Esophagus squamous epithelium (tissue), 5 donors: ENCODE measurements around the gene NLE1. TPM values are rescaled to one million over a fixed set of nuclear protein-coding genes. Genes with fewer than 3 reads are reported as not detected.

Source experiments
- DNase-seq: peaks from one replicate; lab custom pipeline; 2025; lab: John Stamatoyannopoulos, UW
- H3K27ac ChIP-seq, 4 donors: fragments of 200-600 bp; sonication (generic); one replicate each; pipeline ENCODE4 v1.5.1; 2016 to 2019; ENCODE audit warnings: mild to moderate bottlenecking in 1 of 4
- H3K27me3 ChIP-seq, 4 donors: fragments of 200-600 bp; sonication (generic); 1 replicate in 3 of 4; 2 replicates in 1 of 4; pipeline versions ENCODE4 v1.5.1 to v1.6.0; 2017 to 2021; ENCODE audit warnings: antibody characterized with exemption in 1 of 4
- H3K36me3 ChIP-seq, 3 donors: fragments of 200-600 bp; sonication (generic); one replicate each; pipeline ENCODE4 v1.5.1; 2016 to 2019
- H3K4me1 ChIP-seq, 3 donors: fragments of 200-600 bp; sonication (generic); one replicate each; pipeline ENCODE4 v1.5.1; 2017 to 2019
- H3K4me3 ChIP-seq, 4 donors: fragments of 200-600 bp; sonication (generic); 1 replicate in 3 of 4; 2 replicates in 1 of 4; pipeline ENCODE4 v1.5.1; 2016 to 2019; ENCODE audit warnings: mild to moderate bottlenecking in 2 of 4, moderate library complexity in 1 of 4
- H3K9me3 ChIP-seq, 3 donors: fragments of 200-600 bp; sonication (generic); one replicate each; pipeline ENCODE4 v1.5.1; 2016 to 2019
- POLR2A ChIP-seq, 4 donors: fragments of 450-650 bp; IDR thresholded peaks; one replicate each; pipeline ENCODE4 v1.6.1; 2017; ENCODE audit warnings: antibody characterized with exemption in 4 of 4, mild to moderate bottlenecking in 4 of 4, moderate library complexity in 3 of 4
- WGBS, 2 donors: methylation state at CpG; one replicate each; pipeline ENCODE4 v1.1.5; 2018; 5-methylcytosine and 5-hydroxymethylcytosine counted together
- intact Hi-C: fragments of 100-400 bp; cut with DNase I; formaldehyde crosslinking; loops from one replicate; pipeline ENCODE4 v1.15.0; 2022
- total RNA-seq, 4 donors: library from RNA; depleted of rRNA; stranded (reverse); fragments of >200 nt; gene quantifications; one replicate each; pipeline ENCODE4 v1.1.0, GENCODE V29; 2016
- TF ChIP-seq, protein P1 (sequence below), 6 experiments: fragments of 450-650 bp in 4 of 6; fragments of 200-600 bp in 2 of 6; sonication (generic) in 2 of 6; IDR thresholded peaks; one replicate each; pipeline ENCODE4 v1.5.1; 2016 to 2019; ENCODE audit warnings: antibody characterized with exemption in 6 of 6, mild to moderate bottlenecking in 4 of 6, moderate library complexity in 4 of 6
- donor health status: DM: yes; HTN: yes; CAD: no.

NLE1 gene
- total RNA-seq, 4 donors from 2014 or later: 8.2 to 19.6 (median 17.8) TPM

DNA sequence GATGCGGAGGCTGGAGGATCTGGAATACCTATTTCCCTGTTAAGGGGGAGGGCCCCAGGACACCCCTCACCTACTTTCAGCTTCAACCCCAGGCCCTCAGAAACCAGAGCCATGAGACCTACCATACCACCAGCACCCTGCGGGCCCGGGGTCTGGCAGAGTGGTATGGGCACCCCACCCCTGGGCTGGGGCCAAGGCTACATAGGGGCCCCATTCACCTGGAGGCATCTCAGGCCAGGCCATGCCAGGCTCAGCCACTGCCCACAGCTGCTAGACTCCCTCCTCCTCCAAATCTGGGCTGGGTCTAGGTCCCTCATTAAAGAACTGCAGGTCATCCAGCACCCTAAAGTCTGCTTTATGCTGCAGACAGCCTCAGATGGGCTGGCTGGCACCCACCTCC is 11.7 kb downstream of the NLE1 start:
- Histone ChIP-seq H3K4me1 (peaks cover 0 to 5% (median 0%) of the 10 kb centered on the region in 3 donors), H3K36me3 (peaks cover 23 to 49% (median 33%) of the 10 kb centered on the region in 3 donors), H3K27me3 (no peaks in the 10 kb centered on the region), H3K9me3 (no peaks in the 10 kb centered on the region), H3K4me3 (no peak overlapping the region), H3K27ac (no peak overlapping the region)
- 80 to 100% methylated on average over 1 of the region's 3 CpGs for WGBS, 2 donors
- intact Hi-C loops: no loop called here
- no peak for DNase-seq
- TF ChIP-seq, protein P1, sequence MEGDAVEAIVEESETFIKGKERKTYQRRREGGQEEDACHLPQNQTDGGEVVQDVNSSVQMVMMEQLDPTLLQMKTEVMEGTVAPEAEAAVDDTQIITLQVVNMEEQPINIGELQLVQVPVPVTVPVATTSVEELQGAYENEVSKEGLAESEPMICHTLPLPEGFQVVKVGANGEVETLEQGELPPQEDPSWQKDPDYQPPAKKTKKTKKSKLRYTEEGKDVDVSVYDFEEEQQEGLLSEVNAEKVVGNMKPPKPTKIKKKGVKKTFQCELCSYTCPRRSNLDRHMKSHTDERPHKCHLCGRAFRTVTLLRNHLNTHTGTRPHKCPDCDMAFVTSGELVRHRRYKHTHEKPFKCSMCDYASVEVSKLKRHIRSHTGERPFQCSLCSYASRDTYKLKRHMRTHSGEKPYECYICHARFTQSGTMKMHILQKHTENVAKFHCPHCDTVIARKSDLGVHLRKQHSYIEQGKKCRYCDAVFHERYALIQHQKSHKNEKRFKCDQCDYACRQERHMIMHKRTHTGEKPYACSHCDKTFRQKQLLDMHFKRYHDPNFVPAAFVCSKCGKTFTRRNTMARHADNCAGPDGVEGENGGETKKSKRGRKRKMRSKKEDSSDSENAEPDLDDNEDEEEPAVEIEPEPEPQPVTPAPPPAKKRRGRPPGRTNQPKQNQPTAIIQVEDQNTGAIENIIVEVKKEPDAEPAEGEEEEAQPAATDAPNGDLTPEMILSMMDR (IDR thresholded peaks at IDR 0.05): no peak
- no peak for TF ChIP-seq POLR2A (IDR thresholded peaks at IDR 0.05)

GRCh38 chr17:35129973-35130351 is 12.1 kb downstream of the NLE1 start:
- 62 to 92% methylated on average over 2 to 5 of the region's 5 CpGs for WGBS, 2 donors
- peaks cover 20 to 45% (median 28%) of the 10 kb centered on the region in 3 donors for H3K36me3 ChIP-seq
- H3K4me3 ChIP-seq: no peak overlapping the region
- no peaks in the 10 kb centered on the region for H3K27me3 ChIP-seq
- DNase-seq: no peak
- TF ChIP-seq POLR2A (IDR thresholded peaks at IDR 0.05): no peak
- TF ChIP-seq, protein P1 (IDR thresholded peaks at IDR 0.05): no peak
- H3K9me3 ChIP-seq: no peaks in the 10 kb centered on the region
- intact Hi-C loops: loop anchor here (10.0 kb wide), 2 partner anchors 585 to 705 kb away; no protein-coding TSS in a partner anchor
- H3K27ac ChIP-seq: no peak overlapping the region
- H3K4me1 ChIP-seq: peaks cover 0 to 5% (median 0%) of the 10 kb centered on the region in 3 donors

- H3K9me3 ChIP-seq: no peaks in the 10 kb centered on the region
- H3K36me3 ChIP-seq: peaks cover 15 to 39% (median 23%) of the 10 kb centered on the region in 3 donors
- no peak for DNase-seq
- no peaks in the 10 kb centered on the region for H3K27me3 ChIP-seq
- TF ChIP-seq, protein P1 (IDR thresholded peaks at IDR 0.05): no peak
- TF ChIP-seq POLR2A (IDR thresholded peaks at IDR 0.05): no peak
- peaks cover 0 to 5% (median 0%) of the 10 kb centered on the region in 3 donors for H3K4me1 ChIP-seq
- peak overlapping the region in 2 of 4 donors; percentile 42 to 63 for H3K27ac ChIP-seq
- H3K4me3 ChIP-seq: no peak overlapping the region
- WGBS, 2 donors: 68 to 74% methylated on average over 3 to 4 of the region's 11 CpGs
- intact Hi-C loops: loop anchor here (10.0 kb wide), 2 partner anchors 585 to 705 kb away; no protein-coding TSS in a partner anchor
Measured at GRCh38 chr17:35129154-35129972, 12.7 kb downstream of the NLE1 start.

- Histone ChIP-seq H3K4me1 (peaks cover 0 to 5% (median 0%) of the 10 kb centered on the region in 3 donors), H3K4me3 (no peak overlapping the region), H3K27ac (peak overlapping the region in 2 of 4 donors; percentile 42 to 80), H3K27me3 (no peaks in the 10 kb centered on the region), H3K9me3 (no peaks in the 10 kb centered on the region), H3K36me3 (peaks cover 10 to 25% (median 11%) of the 10 kb centered on the region in 3 donors)
- no peak for TF ChIP-seq POLR2A (IDR thresholded peaks at IDR 0.05)
- TF ChIP-seq, protein P1 (IDR thresholded peaks at IDR 0.05): no peak
- WGBS, 2 donors: 79 to 89% methylated on average over 11 of the region's 11 CpGs
- DNase-seq: no peak
- intact Hi-C loops: loop anchor here (10.0 kb wide), 2 partner anchors 583 to 703 kb away; no protein-coding TSS in a partner anchor
Measured at GRCh38 chr17:35127751-35128514, 14.2 kb downstream of the NLE1 start.
